DOHH2 (cell line): ENCODE data around the gene MPRIP.

Experiments used
- CTCF ChIP-seq: fragments of 200-600 bp; sonication (generic); IDR thresholded peaks from one replicate; pipeline ENCODE4 v1.5.1; 2014; ENCODE audit warnings: antibody characterized with exemption, mild to moderate bottlenecking, low read depth, low read length; ENCODE audit not compliant: poor library complexity, severe bottlenecking
- EZH2phosphoT487 ChIP-seq: fragments of 200-600 bp; sonication (generic); IDR thresholded peaks from 2 replicates; pipeline ENCODE4 v1.6.1; 2017; ENCODE audit warnings: borderline replicate concordance, mild to moderate bottlenecking, antibody characterized with exemption, low read length, moderate library complexity, mixed read lengths

GRCh38 chr17:17124341-17124740 lies 82.1 kb downstream of the MPRIP start:
- TF ChIP-seq CTCF (no peak), EZH2phosphoT487 (no peak)
